Liver (tissue), 9 donors: ENCODE measurements around the gene PDCD1. TPM values are rescaled to one million over a fixed set of nuclear protein-coding genes. Genes with fewer than 3 reads are reported as not detected.
A peak's percentile ranks its signal among the peaks of the same experiment; 100 is the strongest.
"Not testable (repeated sequence)": the region's sequence is repeated elsewhere in the genome, so short reads cannot be mapped to it uniquely, and the experiment has no call there.

ENCODE experiments used
- DNase-seq: peaks from one replicate; pipeline ENCODE4 v3.0.0-alpha.2; 2017; ENCODE audit warnings: low spot score
- H3K27ac ChIP-seq, 2 donors: one replicate each; pipeline ENCODE4 v1.7.0; 2013; ENCODE audit warnings: inconsistent platforms in 2 of 2, low read length in 2 of 2, control low read depth in 1 of 2, low read depth in 1 of 2, mild to moderate bottlenecking in 1 of 2
- H3K27me3 ChIP-seq, 4 donors: one replicate each; pipeline versions ENCODE4 v1.6.1 to v1.7.0; 2013; ENCODE audit warnings: low read length in 3 of 4, inconsistent platforms in 1 of 4, mild to moderate bottlenecking in 1 of 4, moderate library complexity in 1 of 4; ENCODE audit not compliant: control insufficient read depth in 4 of 4, insufficient read depth in 4 of 4
- H3K36me3 ChIP-seq, 4 donors: one replicate each; pipeline versions ENCODE4 v1.6.1 to v1.7.0; 2013; ENCODE audit warnings: low read length in 3 of 4, mild to moderate bottlenecking in 3 of 4, low read depth in 1 of 4, moderate library complexity in 1 of 4; ENCODE audit not compliant: control insufficient read depth in 4 of 4, insufficient read depth in 3 of 4
- H3K4me1 ChIP-seq, 4 donors: one replicate each; pipeline versions ENCODE4 v1.6.1 to v1.7.0; 2013; ENCODE audit warnings: low read length in 3 of 4, mild to moderate bottlenecking in 3 of 4, moderate library complexity in 1 of 4; ENCODE audit not compliant: control insufficient read depth in 4 of 4, insufficient read depth in 4 of 4
- H3K4me3 ChIP-seq, 3 donors: one replicate each; pipeline versions ENCODE4 v1.6.1 to v1.7.0; 2013; ENCODE audit warnings: low read length in 3 of 3, control low read depth in 1 of 3, low read depth in 1 of 3, mild to moderate bottlenecking in 1 of 3
- H3K9ac ChIP-seq, 2 donors: one replicate each; pipeline ENCODE4 v1.7.0; 2013; ENCODE audit warnings: low read length in 2 of 2, mild to moderate bottlenecking in 2 of 2, moderate library complexity in 2 of 2, control low read depth in 1 of 2, low read depth in 1 of 2
- H3K9me3 ChIP-seq, 4 donors: one replicate each; pipeline versions ENCODE4 v1.6.1 to v1.7.0; 2013; ENCODE audit warnings: low read length in 3 of 4; ENCODE audit not compliant: control insufficient read depth in 4 of 4
- CTCF ChIP-seq: fragments of 150-350 bp; IDR thresholded peaks from 2 replicates; pipeline ENCODE4 v1.5.1; 2017; ENCODE audit warnings: improper control_type of control experiment, low read depth, low read length; ENCODE audit not compliant: missing input control
- EGR1 ChIP-seq, 2 donors: IDR thresholded peaks; 2 replicates each; pipeline ENCODE4 v1.6.1; 2016 to 2018; ENCODE audit warnings: antibody characterized with exemption in 2 of 2, low read depth in 2 of 2
- FOXA1 ChIP-seq: IDR thresholded peaks from 2 replicates; pipeline ENCODE4 v1.6.1; 2016; ENCODE audit warnings: antibody characterized with exemption
- HNF4A ChIP-seq, 2 donors: conservative IDR thresholded peaks; 2 replicates each; pipeline ENCODE4 v1.6.1; 2016; ENCODE audit warnings: antibody characterized with exemption in 2 of 2, mild to moderate bottlenecking in 2 of 2
- HNF4G ChIP-seq: IDR thresholded peaks from 2 replicates; pipeline ENCODE4 v1.6.1; 2016; ENCODE audit warnings: antibody characterized with exemption
- MAX ChIP-seq: IDR thresholded peaks from 2 replicates; pipeline ENCODE4 v1.6.1; 2016; ENCODE audit warnings: antibody characterized with exemption
- NR2F2 ChIP-seq: IDR thresholded peaks from 2 replicates; pipeline ENCODE4 v1.6.1; 2016; ENCODE audit warnings: antibody characterized with exemption
- RAD21 ChIP-seq, 2 donors: IDR thresholded peaks; 2 replicates each; pipeline ENCODE4 v1.6.1; 2016; ENCODE audit warnings: antibody characterized with exemption in 2 of 2, mild to moderate bottlenecking in 2 of 2
- RXRA ChIP-seq, 2 donors: IDR thresholded peaks; 2 replicates each; pipeline ENCODE4 v1.6.1; 2017 to 2018; ENCODE audit warnings: antibody characterized with exemption in 2 of 2, mild to moderate bottlenecking in 1 of 2
- ZBTB33 ChIP-seq: IDR thresholded peaks from 2 replicates; pipeline ENCODE4 v1.6.1; 2016; ENCODE audit warnings: antibody characterized with exemption
- WGBS: extraction: QIAGEN DNeasy Blood & Tissue Kit; methylation state at CpG from one replicate; pipeline ENCODE4 v1.1.7; 2013; 5-methylcytosine and 5-hydroxymethylcytosine counted together
- polyA plus RNA-seq, 2 donors: library from polyadenylated mRNA; stranded (reverse) in 1 of 2; unstranded in 1 of 2; fragments of 200-250 nt in 1 of 2; fragments of >200 nt in 1 of 2; fragmentation: Nextera tagmentation in 1 of 2; extraction: Ambion mirVana in 1 of 2; gene quantifications; one replicate each; pipeline versions ENCODE4 v1.2.1 to v1.2.3, GENCODE V29; 2013 to 2015
- total RNA-seq, 2 donors: library from RNA; depleted of rRNA; stranded (reverse); fragments of >200 nt; gene quantifications; one replicate each; pipeline ENCODE4 v1.2.3, GENCODE V29; 2014
- donor health status: healthy.
- donor health status: healthy.
- donor health status: healthy.
- donor health status: healthy.
- donor health status: healthy.

PDCD1 gene
- total RNA-seq (under 1 TPM; 0.25 to 0.37 TPM), polyA plus RNA-seq (under 1 TPM in 1 of 2 donors, not detected in 1; 0.20 TPM)

- TF ChIP-seq HNF4A (conservative IDR thresholded peaks at IDR 0.05) (no peak), FOXA1 (no peak), NR2F2 (no peak)
- Histone ChIP-seq H3K9ac (no peak within 1 kb of the TSS), H3K27ac (peak within 1 kb of the TSS; percentile 59 to 64), H3K4me1 (peaks cover 0 to 4% (median 0%) of the 10 kb centered on the region in 4 donors), H3K9me3 (no peaks in the 10 kb centered on the region), H3K27me3 (no peaks in the 10 kb centered on the region), H3K36me3 (no peaks in the 10 kb centered on the region), H3K4me3 (no peak within 1 kb of the TSS)
- DNase-seq: peak; percentile 57
- WGBS: 67% methylated on average over 28 of the region's 28 CpGs
Observed at GRCh38 chr2:241858206-241859016, at the start of gene PDCD1. Gene PDCD1 (minus strand): TSS chr2:241858894. CDS start chr2:241858838, 56 bp downstream.

- not testable (repeated sequence) for H3K9ac ChIP-seq, H3K36me3 ChIP-seq, H3K27ac ChIP-seq, H3K9me3 ChIP-seq, H3K27me3 ChIP-seq, DNase-seq, H3K4me3 ChIP-seq, H3K4me1 ChIP-seq
- WGBS: 97% methylated on average over 7 of the region's 7 CpGs
Observed at GRCh38 chr2:241907831-241908230, 49.1 kb upstream of the PDCD1 start.

GRCh38 chr2:241906826-241907570 is 48.3 kb upstream of the PDCD1 start:
- Histone ChIP-seq H3K4me1 (peaks cover 3 to 10% (median 8%) of the 10 kb centered on the region in 4 donors), H3K36me3 (no peaks in the 10 kb centered on the region), H3K27ac (no peak overlapping the region), H3K9me3 (no peaks in the 10 kb centered on the region), H3K4me3 (no peak overlapping the region), H3K27me3 (no peaks in the 10 kb centered on the region), H3K9ac (no peak overlapping the region)
- 96% methylated on average over 18 of the region's 18 CpGs for WGBS
- peak; percentile 21 for DNase-seq
- TF ChIP-seq FOXA1: no peak
- no peak for TF ChIP-seq RAD21 (IDR thresholded peaks at IDR 0.05)
- TF ChIP-seq NR2F2: no peak
- no peak for TF ChIP-seq EGR1 (IDR thresholded peaks at IDR 0.05; ENCODE audit: low read depth in 2 of 2)
- TF ChIP-seq MAX: no peak
- no peak for TF ChIP-seq CTCF
- TF ChIP-seq HNF4G: no peak
- TF ChIP-seq ZBTB33: no peak
- TF ChIP-seq RXRA (IDR thresholded peaks at IDR 0.05): no peak

- H3K36me3 ChIP-seq, H3K9me3 ChIP-seq, DNase-seq, H3K4me3 ChIP-seq, H3K9ac ChIP-seq, H3K27me3 ChIP-seq, H3K27ac ChIP-seq: not testable (repeated sequence)
- peaks cover 3 to 15% (median 10%) of the 10 kb centered on the region in 4 donors for H3K4me1 ChIP-seq
- WGBS: 92% methylated on average over 5 of the region's 5 CpGs
Observed at GRCh38 chr2:241906378-241906770, 47.7 kb upstream of the PDCD1 start.
